HG03439 (cell line): ENCODE data around the gene HCFC1.

ENCODE experiments used
- ATAC-seq: cut with Tn5 transposase; IDR thresholded peaks from one replicate; pipeline ENCODE4 v1.9.1; 2021; ENCODE audit warnings: mild to moderate bottlenecking, moderate library complexity; ENCODE audit not compliant: unreplicated experiment

HCFC1 gene

GRCh38 chrX:153925739-153926551 lies 45.7 kb downstream of the HCFC1 start, which contains the start of gene ARHGAP4:
TSS of gene ARHGAP4 (minus strand) at chrX:153926264. CDS start at chrX:153926202, 62 bp downstream.
- no peak for ATAC-seq

- ATAC-seq, result no peak
Measured at GRCh38 chrX:153925387-153925738, 46.3 kb downstream of the HCFC1 start.

- ATAC-seq, result no peak
Measured at GRCh38 chrX:153924149-153924861, 47.3 kb downstream of the HCFC1 start.

DNA sequence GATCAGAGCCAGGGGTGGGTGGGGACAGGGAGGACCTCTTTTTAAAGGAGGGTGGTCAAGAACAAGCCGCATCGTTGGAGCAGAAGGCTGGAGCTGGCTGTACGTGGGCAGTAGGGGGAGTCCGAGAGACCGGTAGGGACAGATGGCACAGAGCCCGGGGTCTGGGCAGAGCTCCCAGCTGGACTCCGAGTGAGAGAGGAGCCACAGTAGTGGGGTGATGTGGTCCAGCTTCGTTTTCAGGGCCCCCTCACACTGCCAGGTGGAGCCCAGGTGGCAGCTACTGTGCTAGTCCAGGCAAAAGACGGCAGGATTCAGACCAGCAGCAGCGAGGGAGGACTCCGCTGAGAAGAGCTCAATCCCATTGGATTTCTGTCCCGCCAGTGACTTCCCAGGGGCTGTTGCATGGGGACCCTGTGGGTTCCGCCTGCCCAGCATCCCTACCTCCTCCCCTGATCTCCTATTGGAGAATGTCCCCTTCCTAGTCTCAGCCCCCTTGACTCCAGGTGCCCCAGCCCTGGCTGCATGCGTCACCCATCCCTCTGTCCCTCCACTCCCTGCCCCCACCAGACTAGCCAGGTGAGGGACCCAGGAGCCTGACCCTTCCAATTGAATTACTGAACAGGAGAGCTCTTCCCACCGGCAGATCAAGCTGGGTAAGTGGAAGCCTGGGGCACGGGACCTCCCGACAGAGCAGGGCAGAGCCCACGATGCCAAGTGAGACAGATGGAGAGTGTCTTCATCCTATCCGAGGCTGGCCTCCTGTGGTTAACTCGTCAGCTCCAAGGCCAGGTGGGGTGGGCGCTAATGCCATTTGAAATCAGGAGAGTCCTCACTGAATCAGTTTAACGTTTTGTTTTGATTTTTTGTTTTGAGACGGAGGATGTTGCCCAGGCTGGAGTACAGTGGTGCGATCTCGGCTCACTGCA lies 48.4 kb downstream of the HCFC1 start:
- ATAC-seq, result no peak

- ATAC-seq, result no peak
Measured at GRCh38 chrX:153921511-153922446, 49.8 kb downstream of the HCFC1 start.

DNA sequence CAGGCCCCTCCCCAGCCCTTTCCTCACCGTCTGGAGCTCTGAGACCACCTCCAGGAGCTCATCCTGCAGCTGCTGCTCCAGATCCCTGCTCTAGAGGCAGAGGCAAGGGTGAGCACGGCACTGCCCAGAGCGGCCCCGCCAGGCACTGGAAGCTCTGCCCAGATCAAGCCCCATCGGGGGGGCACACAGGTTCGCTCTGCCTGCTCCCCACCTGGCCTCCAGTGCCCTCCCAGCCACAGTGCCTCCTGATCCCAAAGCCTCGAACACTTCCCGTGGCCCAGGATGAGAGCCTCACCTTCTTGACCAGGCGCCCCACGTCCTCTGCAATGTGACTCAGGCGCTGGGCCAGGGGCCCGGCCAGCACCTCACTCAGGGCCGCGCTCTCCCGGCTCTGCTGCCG lies 50.5 kb downstream of the HCFC1 start:
- no peak for ATAC-seq

DNA sequence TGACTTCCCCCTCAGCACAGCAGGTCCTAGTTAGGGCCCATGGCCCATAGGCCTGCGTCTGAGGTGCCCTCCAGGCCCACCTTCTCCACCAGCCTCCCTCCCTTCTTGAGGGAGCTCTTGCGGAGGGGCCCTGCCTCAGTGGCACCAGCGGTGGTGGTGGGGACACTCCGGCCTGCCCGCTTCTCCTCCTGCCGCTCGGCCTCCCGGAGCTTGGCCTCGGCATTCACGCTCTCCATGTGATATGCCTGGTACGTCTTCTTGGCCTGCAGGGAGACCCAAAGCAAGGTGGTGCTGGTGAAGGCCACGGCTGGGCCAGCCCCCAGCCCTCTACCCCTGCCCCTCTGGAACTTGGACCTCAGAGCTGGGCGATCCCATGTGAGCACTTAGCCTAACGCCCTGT lies 51.1 kb downstream of the HCFC1 start:
- no peak for ATAC-seq

DNA sequence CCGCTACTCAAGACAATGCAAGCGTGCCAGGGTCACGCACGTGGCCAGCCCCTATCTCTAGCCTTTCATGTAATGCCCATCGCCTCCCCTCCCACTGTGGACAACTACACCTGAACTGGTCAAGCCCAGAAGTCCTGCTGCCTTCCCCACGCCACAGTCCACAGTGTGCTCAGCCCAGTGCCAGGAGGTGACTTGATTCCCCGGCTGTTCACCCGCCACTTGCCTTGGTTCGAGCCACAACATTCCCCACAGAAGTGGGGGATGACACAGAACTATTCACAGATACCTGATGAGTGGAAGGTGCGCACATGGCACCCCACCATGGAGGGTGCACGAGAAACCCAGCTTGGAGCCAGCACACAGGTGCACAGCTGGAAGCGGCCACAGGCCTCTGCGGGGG lies 52.3 kb downstream of the HCFC1 start:
- ATAC-seq, result no peak

DNA sequence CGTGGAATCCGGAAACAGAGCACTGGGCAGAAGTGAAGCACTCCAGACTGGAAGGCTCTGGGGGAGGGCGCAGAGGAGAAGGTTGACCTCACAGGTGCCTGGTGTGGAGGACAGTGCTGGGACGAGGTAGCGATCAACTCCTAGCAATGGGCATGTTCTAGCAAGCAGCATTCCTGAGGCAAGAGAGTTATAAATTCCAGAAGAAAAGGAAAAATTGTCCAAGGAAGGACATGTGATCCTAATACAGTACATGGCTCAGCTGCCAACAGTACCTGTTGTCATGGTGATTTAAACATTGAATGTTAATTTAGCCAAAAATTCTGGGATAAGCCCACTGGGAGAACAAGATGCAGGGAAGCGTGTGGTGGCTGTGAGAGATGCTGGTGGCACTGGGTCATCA lies 53.7 kb downstream of the HCFC1 start:
- no peak for ATAC-seq

- ATAC-seq, result no peak
Measured at GRCh38 chrX:153913701-153914100, 57.9 kb downstream of the HCFC1 start.

DNA sequence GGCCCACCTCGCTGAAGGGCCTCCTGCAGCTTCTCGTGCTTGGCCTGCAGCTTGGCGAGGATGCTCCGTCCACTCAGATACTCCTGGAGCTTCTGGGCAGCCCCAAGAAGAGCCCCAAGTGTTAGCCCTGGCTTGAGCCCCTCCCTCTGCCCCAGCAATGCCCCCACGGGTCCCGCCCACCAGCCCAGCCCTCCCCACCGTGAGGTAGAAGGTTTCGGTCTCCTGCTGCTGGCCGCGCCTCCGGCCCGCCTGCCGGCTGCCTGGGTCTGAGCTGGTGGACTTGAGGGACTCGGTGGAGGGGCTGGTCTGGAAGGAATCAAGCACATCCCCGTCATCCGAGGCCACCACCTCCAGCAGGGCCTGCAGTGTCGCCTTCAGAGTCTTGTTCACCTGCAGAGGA lies 58.4 kb downstream of the HCFC1 start:
- no peak for ATAC-seq

DNA sequence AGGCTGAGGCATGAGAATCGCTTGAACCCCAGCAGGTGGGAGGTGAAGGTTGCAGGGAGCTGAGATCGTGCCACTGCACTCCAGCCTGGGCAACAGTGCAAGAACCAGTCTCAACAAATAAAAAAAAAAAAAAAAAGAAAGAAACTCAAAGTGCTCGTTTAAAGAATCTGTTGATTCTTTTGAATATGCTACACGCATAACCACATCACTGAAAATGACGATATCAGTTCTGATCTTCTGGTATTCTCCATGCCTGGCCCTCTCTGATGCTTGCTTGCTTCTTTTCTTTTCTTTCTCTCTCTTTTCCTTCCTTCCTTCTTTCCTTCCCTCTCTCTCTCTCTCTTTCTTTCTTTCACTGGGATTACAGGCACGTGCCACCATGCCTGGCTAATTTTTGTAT lies 59.8 kb downstream of the HCFC1 start:
- no peak for ATAC-seq

DNA sequence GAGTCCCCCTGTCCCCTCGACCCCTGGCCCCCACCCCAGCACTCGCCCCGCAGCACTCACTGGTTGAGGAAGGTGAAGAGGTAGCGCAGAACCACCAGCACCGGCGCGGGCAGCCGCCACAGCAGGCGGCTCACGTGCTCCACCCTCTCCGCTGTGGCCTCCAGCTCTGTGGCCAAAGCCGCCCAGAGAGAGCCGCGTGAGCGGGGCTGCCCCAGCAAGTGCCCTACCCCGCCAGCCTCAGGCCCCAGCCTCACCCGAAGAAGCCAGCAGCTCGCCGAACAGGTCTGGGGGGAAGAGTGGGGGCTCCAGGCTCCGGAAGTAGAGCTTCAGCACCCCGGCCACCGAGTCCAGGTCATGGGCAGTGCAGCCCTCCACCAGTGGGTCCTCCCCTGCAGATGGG lies 61.2 kb downstream of the HCFC1 start:
- no peak for ATAC-seq

DNA sequence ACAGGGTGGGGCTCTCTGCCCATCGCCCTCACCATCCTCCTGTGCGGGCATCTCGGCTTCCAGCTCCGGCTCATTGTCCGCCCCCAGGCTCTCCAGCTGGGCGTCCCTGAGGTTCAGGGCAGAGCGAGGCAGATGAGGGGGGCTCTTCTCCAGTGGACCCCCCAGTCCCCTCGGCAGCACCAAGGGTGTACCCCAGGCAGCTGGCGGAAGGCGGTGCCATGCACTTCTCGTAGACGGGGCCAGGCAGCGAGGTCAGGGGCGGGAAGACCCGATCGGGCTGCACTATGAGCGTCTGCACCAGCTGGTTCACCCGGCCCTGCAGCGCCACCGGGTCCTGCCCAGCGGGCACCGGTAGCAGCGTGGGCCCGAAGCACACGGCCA lies 61.6 kb downstream of the HCFC1 start:
- no peak for ATAC-seq

DNA sequence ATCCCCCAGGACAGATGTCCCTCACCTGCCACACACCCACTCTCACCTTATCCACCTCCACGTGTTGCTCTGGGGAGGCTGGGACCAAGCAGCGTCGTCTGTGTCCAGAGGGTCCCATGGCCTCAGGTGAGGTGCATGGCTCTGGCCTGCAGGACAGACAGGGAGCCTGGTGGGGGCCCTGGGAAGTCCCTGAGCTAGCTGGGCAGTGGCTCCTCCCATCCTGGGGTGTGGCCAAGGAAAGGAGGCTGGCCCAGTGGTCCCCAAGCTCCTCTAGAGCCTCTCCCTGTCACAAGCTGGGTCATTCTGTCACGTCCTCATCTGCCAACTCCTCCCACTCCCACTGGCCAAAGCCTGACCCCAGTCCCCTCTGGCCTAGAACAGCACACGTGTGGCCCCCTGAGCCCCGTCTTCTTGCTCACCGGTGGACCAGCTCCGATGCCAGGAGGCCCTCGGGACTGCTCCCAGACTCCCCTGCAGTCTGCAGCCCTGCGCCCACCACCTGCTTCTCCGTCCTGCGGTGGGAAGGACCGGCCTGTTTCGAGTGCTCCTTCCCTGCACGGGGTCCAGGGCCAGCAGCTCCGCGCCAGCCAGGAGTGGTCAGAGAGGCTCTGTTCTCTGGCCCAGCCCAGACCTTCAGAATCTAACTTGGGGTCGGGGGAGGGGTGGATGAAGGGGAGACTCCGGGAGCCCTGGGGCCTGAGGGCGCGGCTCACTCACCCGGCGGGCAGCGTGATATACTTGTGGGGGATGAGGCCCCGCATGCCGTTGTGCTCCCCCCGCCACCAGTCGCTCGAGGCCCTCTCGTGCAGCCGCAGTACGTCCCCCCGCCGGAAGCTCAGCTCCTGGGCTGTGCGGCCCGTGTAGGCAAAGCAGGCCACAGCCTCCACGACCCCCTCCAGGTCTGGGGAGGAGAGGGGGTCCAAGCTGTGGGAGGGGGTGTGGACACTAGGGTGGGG lies 62.3 kb downstream of the HCFC1 start:
- no peak for ATAC-seq

GRCh38 chrX:153908219-153908860 lies 63.3 kb downstream of the HCFC1 start:
- ATAC-seq, result no peak

DNA sequence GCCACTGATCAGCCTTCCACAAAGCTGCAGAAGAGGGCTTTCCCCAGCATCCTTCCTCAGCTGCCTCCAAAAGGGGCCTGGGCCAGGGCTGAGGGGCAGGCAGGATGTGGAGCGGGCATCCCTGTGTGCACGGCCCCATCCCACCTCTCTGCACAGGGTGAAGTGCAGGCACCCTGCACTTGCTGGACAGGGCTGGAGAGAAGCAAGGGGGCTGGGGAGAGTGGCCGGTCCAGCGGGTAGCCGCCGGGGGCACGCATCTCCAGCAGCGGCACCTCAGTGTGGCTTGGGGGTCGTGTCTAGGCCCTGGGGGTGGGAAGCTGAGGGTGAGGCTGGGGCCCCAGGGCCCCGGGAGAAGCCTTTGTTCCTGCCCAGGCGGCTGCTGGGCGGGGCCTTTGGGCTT lies 64.2 kb downstream of the HCFC1 start:
- no peak for ATAC-seq

GRCh38 chrX:153906126-153906917 lies 65.3 kb downstream of the HCFC1 start:
- no peak for ATAC-seq
